Stomach (tissue), 9 donors: ENCODE data around the gene INSIG2. TPM values are rescaled to one million over a fixed set of nuclear protein-coding genes. Genes with fewer than 3 reads are reported as not detected.

Experiments
- DNase-seq, 2 donors: peaks; one replicate each; pipeline versions ENCODE4 v3.0.0 to v3.0.0-alpha.2; 2013 to 2019
- H3K27ac ChIP-seq, 5 donors: fragments of 200-600 bp in 4 of 5; sonication (generic) in 4 of 5; one replicate each; pipeline ENCODE4 v1.5.1; 2013 to 2019; ENCODE audit warnings: mild to moderate bottlenecking in 1 of 5, moderate library complexity in 1 of 5
- H3K27me3 ChIP-seq, 3 donors: fragments of 200-600 bp; sonication (generic); one replicate each; pipeline ENCODE4 v1.5.1; 2017 to 2019; ENCODE audit warnings: mixed run types in 1 of 3
- H3K36me3 ChIP-seq, 4 donors: fragments of 200-600 bp; sonication (generic); 1 replicate in 3 of 4; 2 replicates in 1 of 4; pipeline ENCODE4 v1.5.1; 2016 to 2019
- H3K4me1 ChIP-seq, 4 donors: fragments of 200-600 bp; sonication (generic); one replicate each; pipeline ENCODE4 v1.5.1; 2016 to 2019
- H3K4me3 ChIP-seq, 4 donors: fragments of 200-600 bp; sonication (generic) in 3 of 4; one replicate each; pipeline ENCODE4 v1.5.1; 2016 to 2019; ENCODE audit warnings: mild to moderate bottlenecking in 1 of 4
- H3K9me3 ChIP-seq, 4 donors: fragments of 200-600 bp; sonication (generic); one replicate each; pipeline ENCODE4 v1.5.1; 2016 to 2019
- EP300 ChIP-seq: sonication (generic); formaldehyde crosslinking; IDR thresholded peaks from one replicate; pipeline ENCODE4 v1.6.1; 2017; ENCODE audit warnings: antibody characterized with exemption
- POLR2A ChIP-seq, 4 donors: fragments of 450-650 bp; IDR thresholded peaks; one replicate each; pipeline ENCODE4 v1.6.1; 2016; ENCODE audit warnings: antibody characterized with exemption in 4 of 4, control low read depth in 2 of 4, mild to moderate bottlenecking in 1 of 4, moderate library complexity in 1 of 4
- POLR2AphosphoS5 ChIP-seq, 3 donors: sonication (generic); formaldehyde crosslinking; IDR thresholded peaks; one replicate each; pipeline ENCODE4 v1.6.1; 2016; ENCODE audit warnings: antibody characterized with exemption in 3 of 3
- WGBS, 5 donors: extraction: QIAGEN DNeasy Blood & Tissue Kit in 3 of 5; methylation state at CpG; one replicate each; pipeline versions ENCODE4 v1.1.5 to v1.1.7; 2013 to 2018; 5-methylcytosine and 5-hydroxymethylcytosine counted together
- intact Hi-C: fragments of 100-400 bp; cut with DNase I; formaldehyde crosslinking; loops from one replicate; pipeline ENCODE4 v1.15.1; 2023; ENCODE audit warnings: low total_unique reads
- polyA plus RNA-seq, 3 donors: library from polyadenylated mRNA; stranded (reverse); fragments of 200-250 nt; gene quantifications; one replicate each; pipeline ENCODE4 v1.2.3, GENCODE V29; 2013
- total RNA-seq, 5 donors: library from RNA; depleted of rRNA; stranded (reverse); fragments of >200 nt; gene quantifications; one replicate each; pipeline versions ENCODE4 v1.1.0 to v1.2.3, GENCODE V29; 2014 to 2016
- TF ChIP-seq, protein P1 (sequence below), 7 experiments: fragments of 450-650 bp in 4 of 7; fragments of 200-600 bp in 3 of 7; sonication (generic) in 3 of 7; IDR thresholded peaks; one replicate each; pipeline ENCODE4 v1.5.1; 2016 to 2019; ENCODE audit warnings: antibody characterized with exemption in 7 of 7, control low read depth in 2 of 7, mild to moderate bottlenecking in 1 of 7
- donor health status: healthy with polysubstance abuse.
- donor health status: Bipolar disorder and iron deficiency.
- donor health status: healthy.

The INSIG2 gene
- total and polyA plus RNA-seq, 8 donors: 6.7 to 37.8 (median 10.4) TPM

DNA sequence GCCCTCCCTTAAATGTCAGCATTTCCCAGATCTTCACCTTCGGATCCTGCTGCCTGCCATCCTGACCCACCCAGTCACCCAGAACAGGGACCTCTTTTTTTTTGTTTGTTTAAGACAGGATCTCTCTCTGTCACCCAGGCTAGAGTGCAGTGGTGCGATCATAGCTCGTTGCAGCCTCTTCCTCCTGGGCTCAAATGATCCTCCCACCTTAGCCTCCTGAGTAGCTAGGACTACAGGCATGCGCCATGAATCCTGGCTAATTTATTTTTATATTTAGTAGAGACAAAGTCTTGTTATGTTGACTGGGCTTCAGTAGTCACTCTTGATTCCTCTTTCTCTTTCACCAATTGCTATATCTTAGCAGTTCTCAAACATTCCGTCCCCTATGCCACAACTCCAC lies 39.0 kb downstream of the INSIG2 start:
- Histone ChIP-seq H3K4me1 (peaks cover 0 to 23% (median 13%) of the 10 kb centered on the region in 4 donors), H3K36me3 (no peaks in the 10 kb centered on the region), H3K27me3 (no peaks in the 10 kb centered on the region), H3K27ac (no peak overlapping the region), H3K4me3 (no peak overlapping the region), H3K9me3 (no peaks in the 10 kb centered on the region)
- intact Hi-C loops: no loop called here
- WGBS, 5 donors: 79 to 88% (median 85%) methylated on average over 5 of the region's 5 CpGs
- DNase-seq: no peak
- TF ChIP-seq POLR2A (IDR thresholded peaks at IDR 0.05): no peak
- TF ChIP-seq EP300: no peak
- TF ChIP-seq, protein P1, sequence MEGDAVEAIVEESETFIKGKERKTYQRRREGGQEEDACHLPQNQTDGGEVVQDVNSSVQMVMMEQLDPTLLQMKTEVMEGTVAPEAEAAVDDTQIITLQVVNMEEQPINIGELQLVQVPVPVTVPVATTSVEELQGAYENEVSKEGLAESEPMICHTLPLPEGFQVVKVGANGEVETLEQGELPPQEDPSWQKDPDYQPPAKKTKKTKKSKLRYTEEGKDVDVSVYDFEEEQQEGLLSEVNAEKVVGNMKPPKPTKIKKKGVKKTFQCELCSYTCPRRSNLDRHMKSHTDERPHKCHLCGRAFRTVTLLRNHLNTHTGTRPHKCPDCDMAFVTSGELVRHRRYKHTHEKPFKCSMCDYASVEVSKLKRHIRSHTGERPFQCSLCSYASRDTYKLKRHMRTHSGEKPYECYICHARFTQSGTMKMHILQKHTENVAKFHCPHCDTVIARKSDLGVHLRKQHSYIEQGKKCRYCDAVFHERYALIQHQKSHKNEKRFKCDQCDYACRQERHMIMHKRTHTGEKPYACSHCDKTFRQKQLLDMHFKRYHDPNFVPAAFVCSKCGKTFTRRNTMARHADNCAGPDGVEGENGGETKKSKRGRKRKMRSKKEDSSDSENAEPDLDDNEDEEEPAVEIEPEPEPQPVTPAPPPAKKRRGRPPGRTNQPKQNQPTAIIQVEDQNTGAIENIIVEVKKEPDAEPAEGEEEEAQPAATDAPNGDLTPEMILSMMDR (IDR thresholded peaks at IDR 0.05): no peak
- no peak for TF ChIP-seq POLR2AphosphoS5 (IDR thresholded peaks at IDR 0.05)

DNA sequence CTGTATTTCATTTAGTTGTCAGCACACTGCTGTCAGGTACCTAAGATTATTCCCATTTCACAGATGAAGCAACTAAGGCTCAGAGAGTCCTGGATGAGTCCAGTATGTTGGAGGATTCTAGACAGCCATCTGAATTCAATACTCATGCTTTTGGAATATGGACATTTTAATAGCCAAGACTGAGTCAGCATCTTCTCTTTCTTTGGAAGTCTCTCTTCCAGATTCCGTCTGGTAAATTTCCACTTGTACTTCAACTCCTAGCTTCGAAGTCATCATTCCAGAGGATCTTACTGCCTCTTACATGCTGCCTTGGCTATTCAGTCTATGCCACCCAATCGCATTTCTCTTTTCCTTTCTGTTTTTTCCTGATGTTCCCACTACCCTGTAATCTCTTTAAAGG lies 40.6 kb downstream of the INSIG2 start:
- intact Hi-C loops: no loop called here
- 85 to 95% (median 90%) methylated on average over 3 of the region's 3 CpGs for WGBS, 5 donors

DNA sequence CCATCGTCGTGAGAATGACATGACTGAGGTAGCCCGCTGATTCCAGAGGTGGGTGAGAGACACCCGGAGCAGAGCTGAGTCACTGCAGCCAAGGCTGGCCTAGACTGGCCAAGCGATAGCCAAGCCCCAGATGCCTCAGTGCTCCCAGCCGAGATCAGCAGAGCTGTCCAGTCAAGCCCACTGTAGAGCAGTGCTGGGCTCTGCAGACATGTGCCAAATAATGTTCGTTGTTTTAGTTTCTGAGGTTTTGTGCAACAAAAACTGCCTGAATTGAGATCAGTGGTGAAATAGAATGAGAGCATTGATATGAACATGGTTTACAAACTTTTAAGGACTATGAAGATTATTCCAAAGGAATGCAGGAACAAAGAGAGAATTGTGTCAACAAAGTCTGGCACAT lies 42.1 kb downstream of the INSIG2 start:
- TF ChIP-seq EP300 (no peak), POLR2AphosphoS5 (IDR thresholded peaks at IDR 0.05) (no peak), POLR2A (IDR thresholded peaks at IDR 0.05) (no peak)
- TF ChIP-seq, protein P1 (IDR thresholded peaks at IDR 0.05): no peak
- 81 to 92% (median 87%) methylated on average over 5 to 7 of the region's 7 CpGs for WGBS, 5 donors
- Histone ChIP-seq H3K4me3 (no peak overlapping the region), H3K27me3 (no peaks in the 10 kb centered on the region), H3K9me3 (no peaks in the 10 kb centered on the region), H3K4me1 (no peaks in the 10 kb centered on the region), H3K36me3 (no peaks in the 10 kb centered on the region), H3K27ac (no peak overlapping the region)
- intact Hi-C loops: no loop called here
- no peak for DNase-seq

More for the DNA sequence above, 40.6 kb downstream of the INSIG2 start:
- no peak for DNase-seq
- H3K4me1 ChIP-seq: peaks cover 0 to 7% (median 5%) of the 10 kb centered on the region in 4 donors
- no peaks in the 10 kb centered on the region for H3K27me3 ChIP-seq
- no peak overlapping the region for H3K4me3 ChIP-seq
- H3K36me3 ChIP-seq: no peaks in the 10 kb centered on the region
- no peak overlapping the region for H3K27ac ChIP-seq
- TF ChIP-seq POLR2A (IDR thresholded peaks at IDR 0.05) (no peak), POLR2AphosphoS5 (IDR thresholded peaks at IDR 0.05) (no peak), EP300 (no peak)
- TF ChIP-seq, protein P1 (IDR thresholded peaks at IDR 0.05): no peak
- H3K9me3 ChIP-seq: no peaks in the 10 kb centered on the region

DNA sequence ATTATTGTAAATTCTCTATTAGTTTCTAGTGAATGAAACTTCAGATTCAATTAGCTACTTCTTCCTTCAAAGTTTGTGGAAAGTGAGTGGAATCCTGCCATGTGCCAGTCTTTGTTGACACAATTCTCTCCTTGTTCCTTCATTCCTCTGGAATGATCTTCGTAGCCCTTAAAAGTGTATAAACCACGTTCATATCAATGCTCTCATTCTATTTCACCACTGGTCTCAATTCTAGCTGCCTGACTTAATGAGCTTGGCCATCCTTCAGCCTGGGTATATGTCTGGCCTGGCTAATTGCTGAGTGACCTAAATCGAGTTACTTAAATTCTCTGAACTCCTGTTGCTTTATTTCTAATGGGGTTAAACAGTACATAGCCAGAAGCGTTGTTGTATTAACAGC lies 43.5 kb downstream of the INSIG2 start:
- Histone ChIP-seq H3K4me1 (no peaks in the 10 kb centered on the region), H3K4me3 (no peak overlapping the region), H3K36me3 (no peaks in the 10 kb centered on the region), H3K9me3 (no peaks in the 10 kb centered on the region), H3K27me3 (no peaks in the 10 kb centered on the region), H3K27ac (no peak overlapping the region)
- intact Hi-C loops: no loop called here
- 61 to 73% (median 69%) methylated on average over 4 of the region's 4 CpGs for WGBS, 5 donors
- DNase-seq: no peak
- no peak for TF ChIP-seq POLR2AphosphoS5 (IDR thresholded peaks at IDR 0.05)
- TF ChIP-seq POLR2A (IDR thresholded peaks at IDR 0.05): no peak
- TF ChIP-seq EP300: no peak
- TF ChIP-seq, protein P1 (IDR thresholded peaks at IDR 0.05): no peak
